Measurements from ENCODE around the gene HIC1. TPM values are rescaled to one million over a fixed set of nuclear protein-coding genes. Genes with fewer than 3 reads are reported as not detected.

The HIC1 gene
- polyA plus RNA-seq, 3 donors, result 0.13 to 14.2 (median 0.30) TPM

DNA sequence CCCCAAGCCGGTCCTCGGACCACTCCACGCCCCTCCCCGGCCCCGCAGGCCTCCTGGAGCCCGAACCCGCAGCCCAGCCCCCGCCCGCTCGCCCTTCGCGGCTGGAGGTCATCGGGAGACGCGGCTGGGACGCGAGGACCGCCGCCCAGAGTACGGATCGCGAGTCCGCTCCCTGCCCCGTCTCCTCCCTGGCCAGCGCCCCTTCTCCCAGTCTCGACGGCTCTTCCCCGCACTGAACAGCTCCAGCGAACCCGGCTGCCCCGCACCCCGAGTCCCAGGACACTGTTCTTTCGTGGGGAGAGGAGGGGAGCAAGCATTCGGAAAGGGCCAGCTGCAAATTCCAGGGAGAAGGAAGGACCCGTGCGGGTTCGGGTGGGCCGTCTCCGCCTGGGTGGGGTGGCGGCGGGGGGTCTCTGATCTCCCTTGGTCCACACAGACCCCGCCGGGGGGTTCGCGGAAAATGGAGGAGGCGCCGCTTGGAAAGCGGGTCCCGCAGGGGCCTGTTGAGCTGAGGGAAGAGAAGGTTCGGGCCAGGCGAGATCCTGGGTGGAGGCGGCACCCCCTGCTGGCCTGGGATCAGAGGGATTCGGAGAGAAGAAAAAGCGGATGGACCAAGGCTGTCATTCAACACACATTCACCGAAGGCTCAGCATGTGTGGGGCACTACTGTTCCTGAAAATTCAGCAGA lies 29.1 kb upstream of the HIC1 start:
- H3K27ac Mint-ChIP-seq, result peak overlapping the region in 2 of 7 donors; percentile 48 to 54
- Histone ChIP-seq H3K4me2 (replicated peaks; ENCODE audit: extremely low read depth, low read length, poor library complexity, severe bottlenecking) (peak overlapping the region; percentile 84), H4K20me1 (ENCODE audit: insufficient read depth, low read length) (no peaks in the 10 kb centered on the region), H3K9me3 (replicated peaks in 1 of 2; ENCODE audit: control insufficient read depth in 1 of 2, insufficient read depth in 1 of 2, low read length in 2 of 2) (peaks cover 8 to 9% of the 10 kb centered on the region in 2 donors), H3K9ac (ENCODE audit: insufficient read depth, low read length, poor library complexity, severe bottlenecking) (peak overlapping the region; percentile 15), H3K27me3 (ENCODE audit: control insufficient read depth in 2 of 2, insufficient read depth in 2 of 2, low read length in 2 of 2) (peaks cover 27 to 78% of the 10 kb centered on the region in 2 donors), H3K36me3 (replicated peaks in 1 of 2; ENCODE audit: control insufficient read depth in 1 of 2, insufficient read depth in 2 of 2, low read length in 2 of 2) (no peaks in the 10 kb centered on the region), H3K4me3 (replicated peaks in 1 of 3; ENCODE audit: low read depth in 2 of 3, low read length in 3 of 3) (peak overlapping the region; percentile 29 to 75 (median 38)), H3K27ac (ENCODE audit: low read depth in 1 of 2, low read length in 2 of 2) (no peak overlapping the region), H3K79me2 (ENCODE audit: insufficient read depth, low read length) (no peaks in the 10 kb centered on the region), H3K4me1 (ENCODE audit: control insufficient read depth in 1 of 2, insufficient read depth in 2 of 2, low read length in 2 of 2) (peaks cover 36 to 52% of the 10 kb centered on the region in 2 donors), H2AFZ (ENCODE audit: insufficient read depth, low read depth, low read length, poor library complexity, severe bottlenecking) (peak overlapping the region; percentile 77)
- H3K9me3 Mint-ChIP-seq, result peaks cover 0 to 27% (median 14%) of the 10 kb centered on the region in 7 donors
- peak in 2 of 3 donors; percentile 24 to 43 for DNase-seq
- TF ChIP-seq, protein P1, sequence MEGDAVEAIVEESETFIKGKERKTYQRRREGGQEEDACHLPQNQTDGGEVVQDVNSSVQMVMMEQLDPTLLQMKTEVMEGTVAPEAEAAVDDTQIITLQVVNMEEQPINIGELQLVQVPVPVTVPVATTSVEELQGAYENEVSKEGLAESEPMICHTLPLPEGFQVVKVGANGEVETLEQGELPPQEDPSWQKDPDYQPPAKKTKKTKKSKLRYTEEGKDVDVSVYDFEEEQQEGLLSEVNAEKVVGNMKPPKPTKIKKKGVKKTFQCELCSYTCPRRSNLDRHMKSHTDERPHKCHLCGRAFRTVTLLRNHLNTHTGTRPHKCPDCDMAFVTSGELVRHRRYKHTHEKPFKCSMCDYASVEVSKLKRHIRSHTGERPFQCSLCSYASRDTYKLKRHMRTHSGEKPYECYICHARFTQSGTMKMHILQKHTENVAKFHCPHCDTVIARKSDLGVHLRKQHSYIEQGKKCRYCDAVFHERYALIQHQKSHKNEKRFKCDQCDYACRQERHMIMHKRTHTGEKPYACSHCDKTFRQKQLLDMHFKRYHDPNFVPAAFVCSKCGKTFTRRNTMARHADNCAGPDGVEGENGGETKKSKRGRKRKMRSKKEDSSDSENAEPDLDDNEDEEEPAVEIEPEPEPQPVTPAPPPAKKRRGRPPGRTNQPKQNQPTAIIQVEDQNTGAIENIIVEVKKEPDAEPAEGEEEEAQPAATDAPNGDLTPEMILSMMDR (IDR thresholded peaks at IDR 0.05), result peak; percentile 59
- H3K4me3 Mint-ChIP-seq, result peak overlapping the region; percentile 75 to 92
- H3K4me1 Mint-ChIP-seq, result peaks cover 35% of the 10 kb centered on the region
- WGBS (ENCODE audit: insufficient coverage), result under 1% methylated on average over 44 of the region's 55 CpGs
- H3K27me3 Mint-ChIP-seq (ENCODE audit: low read depth in 3 of 3), result peaks cover 66 to 90% (median 75%) of the 10 kb centered on the region in 3 donors
- intact Hi-C loops (cut with micrococcal nuclease), result loop anchor here in 1 of 2 donors (10.0 kb wide), 1 partner anchor 141 kb away; no protein-coding TSS in a partner anchor
- H3K36me3 Mint-ChIP-seq, result peaks cover 5 to 7% of the 10 kb centered on the region in 2 donors

DNA sequence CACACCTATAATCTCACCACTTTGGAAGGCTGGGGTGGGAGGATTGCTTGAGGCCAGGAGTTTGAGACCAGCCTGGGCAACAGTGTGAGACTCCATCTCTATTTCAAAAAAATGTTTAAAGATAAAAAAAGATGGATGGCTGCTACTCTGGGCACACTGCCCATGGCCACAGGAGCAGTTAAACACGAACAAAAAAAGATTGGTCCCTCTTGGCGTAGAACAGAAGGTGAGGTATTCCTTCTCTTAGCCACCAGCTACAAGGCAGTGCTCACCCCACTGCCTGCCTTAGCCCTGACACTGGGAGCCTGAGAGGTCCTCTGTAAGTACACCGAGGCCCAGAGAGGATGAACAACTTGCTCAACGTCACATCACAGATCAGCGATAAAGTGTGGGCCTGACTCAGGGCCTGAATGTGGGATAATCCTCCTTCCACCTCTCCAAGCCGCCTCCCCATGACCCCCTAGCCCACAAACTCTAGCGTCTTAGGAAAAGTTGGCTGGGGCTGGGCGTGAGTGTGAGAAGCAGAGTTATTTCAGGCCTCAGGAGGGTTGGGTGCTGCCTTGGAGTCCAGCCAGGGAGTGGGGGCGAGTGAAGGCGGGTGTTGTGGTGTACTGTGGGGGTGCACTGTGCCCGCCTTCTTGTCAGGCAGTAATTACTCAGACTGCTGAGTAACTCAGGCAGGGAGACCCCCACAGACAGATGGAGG lies 27.2 kb upstream of the HIC1 start:
- intact Hi-C loops (cut with micrococcal nuclease), result loop anchor here in 1 of 2 donors (10.0 kb wide), 1 partner anchor 143 kb away; no protein-coding TSS in a partner anchor
- H3K27ac Mint-ChIP-seq, result peak overlapping the region in 1 of 7 donors; percentile 44

More for the DNA sequence above, 27.2 kb upstream of the HIC1 start:
- no peak overlapping the region for H2AFZ ChIP-seq (ENCODE audit: insufficient read depth, low read depth, low read length, poor library complexity, severe bottlenecking)
- no peaks in the 10 kb centered on the region for H3K36me3 ChIP-seq (replicated peaks in 1 of 2; ENCODE audit: control insufficient read depth in 1 of 2, insufficient read depth in 2 of 2, low read length in 2 of 2)
- no peaks in the 10 kb centered on the region for H3K79me2 ChIP-seq (ENCODE audit: insufficient read depth, low read length)
- 80% methylated on average over 5 of the region's 11 CpGs for WGBS (ENCODE audit: insufficient coverage)
- no peak overlapping the region for H3K4me2 ChIP-seq (replicated peaks; ENCODE audit: extremely low read depth, low read length, poor library complexity, severe bottlenecking)
- no peak overlapping the region for H3K9ac ChIP-seq (ENCODE audit: insufficient read depth, low read length, poor library complexity, severe bottlenecking)
- peaks cover 24 to 63% of the 10 kb centered on the region in 2 donors for H3K27me3 ChIP-seq (ENCODE audit: control insufficient read depth in 2 of 2, insufficient read depth in 2 of 2, low read length in 2 of 2)
- Mint-ChIP-seq H3K27me3 (ENCODE audit: low read depth in 3 of 3) (peaks cover 58 to 71% (median 60%) of the 10 kb centered on the region in 3 donors), H3K36me3 (peaks cover 5 to 7% of the 10 kb centered on the region in 2 donors), H3K9me3 (peaks cover 0 to 25% (median 14%) of the 10 kb centered on the region in 7 donors), H3K4me1 (peaks cover 38% of the 10 kb centered on the region), H3K4me3 (peak overlapping the region in 1 of 2 donors; percentile 81)
- no peak overlapping the region for H3K4me3 ChIP-seq (replicated peaks in 1 of 3; ENCODE audit: low read depth in 2 of 3, low read length in 3 of 3)
- no peaks in the 10 kb centered on the region for H4K20me1 ChIP-seq (ENCODE audit: insufficient read depth, low read length)
- H3K4me1 ChIP-seq (ENCODE audit: control insufficient read depth in 1 of 2, insufficient read depth in 2 of 2, low read length in 2 of 2), result peaks cover 41 to 57% of the 10 kb centered on the region in 2 donors
- DNase-seq, result no peak
- H3K27ac ChIP-seq (ENCODE audit: low read depth in 1 of 2, low read length in 2 of 2), result no peak overlapping the region
- H3K9me3 ChIP-seq (replicated peaks in 1 of 2; ENCODE audit: control insufficient read depth in 1 of 2, insufficient read depth in 1 of 2, low read length in 2 of 2), result peaks cover 8 to 9% of the 10 kb centered on the region in 2 donors
- TF ChIP-seq, protein P1 (IDR thresholded peaks at IDR 0.05), result no peak
